Right lobe of liver (tissue), 6 donors: Measurements from ENCODE around the gene PIK3CD. TPM values are rescaled to one million over a fixed set of nuclear protein-coding genes. Genes with fewer than 3 reads are reported as not detected.
"Not testable (repeated sequence)": the region's sequence is repeated elsewhere in the genome, so short reads cannot be mapped to it uniquely, and the experiment has no call there.

ENCODE experiments used
- ATAC-seq, 4 donors: fragments of 200-7000 bp; cut with Tn5 transposase; one replicate each; pipeline ENCODE4 v1.9.1; 2020; ENCODE audit warnings: mild to moderate bottlenecking in 4 of 4, moderate library complexity in 4 of 4
- DNase-seq, 3 donors: peaks; one replicate each; pipeline ENCODE4 v3.0.0-alpha.2; 2020
- H3K27ac ChIP-seq, 3 donors: fragments of 200-600 bp; one replicate each; pipeline ENCODE4 v1.8.0; 2022
- H3K27me3 ChIP-seq, 2 donors: fragments of 200-600 bp; one replicate each; pipeline ENCODE4 v1.8.0; 2022
- H3K36me3 ChIP-seq, 4 donors: fragments of 200-600 bp; sonication (generic) in 1 of 4; one replicate each; pipeline versions ENCODE4 v1.5.1 to v1.8.0; 2017 to 2022; ENCODE audit warnings: control low read depth in 1 of 4
- H3K4me1 ChIP-seq, 4 donors: fragments of 200-600 bp; sonication (generic) in 1 of 4; one replicate each; pipeline versions ENCODE4 v1.5.1 to v1.8.0; 2017 to 2022; ENCODE audit warnings: control low read depth in 1 of 4
- H3K4me3 ChIP-seq, 3 donors: fragments of 200-600 bp; one replicate each; pipeline ENCODE4 v1.8.0; 2022
- H3K9me3 ChIP-seq, 4 donors: fragments of 200-600 bp; sonication (generic) in 1 of 4; one replicate each; pipeline versions ENCODE4 v1.5.1 to v1.8.0; 2017 to 2022; ENCODE audit warnings: control low read depth in 1 of 4
- CTCF ChIP-seq, 4 donors: fragments of 200-600 bp in 3 of 4; fragments of 450-650 bp in 1 of 4; IDR thresholded peaks; one replicate each; pipeline versions ENCODE4 v1.5.1 to v1.8.0; 2016 to 2022; ENCODE audit warnings: antibody characterized with exemption in 4 of 4, mild to moderate bottlenecking in 2 of 4
- POLR2A ChIP-seq: fragments of 450-650 bp; IDR thresholded peaks from one replicate; pipeline ENCODE4 v1.6.1; 2017; ENCODE audit warnings: antibody characterized with exemption, mild to moderate bottlenecking
- WGBS: methylation state at CpG from one replicate; pipeline ENCODE4 v1.1.6; 2018; ENCODE audit warnings: low coverage, low lambda C conversion rate; ENCODE audit not compliant: insufficient coverage; ENCODE audit errors: missing lambda C conversion rate; 5-methylcytosine and 5-hydroxymethylcytosine counted together
- intact Hi-C, 2 donors: fragments of 100-400 bp; cut with DNase I; formaldehyde crosslinking; loops; one replicate each; pipeline versions ENCODE4 v1.11.2 to v1.14.1; 2022
- total RNA-seq, 6 experiments: library from RNA; depleted of rRNA in 2 of 6; stranded (reverse); fragments of >200 nt in 2 of 6; fragmentation: NEBNext Ultra II Directional in 3 of 6; extraction: Animal tissue kit (Norgen Biotek cat#: 25700) in 3 of 6; gene quantifications; one replicate each; pipeline versions ENCODE4 v1.1.0 to v1.2.4, GENCODE V29; 2016 to 2023
- donor health status: DM: no; HTN: yes; CAD: no.
- donor health status: DM: no; HTN: no; CAD: no.
- donor health status: DM: no; HTN: no; CAD: no.
- donor health status: DM: no; HTN: yes; CAD: no.
- donor health status: DM: no; HTN: yes; CAD: no.

Gene PIK3CD
- total RNA-seq, 6 experiments from 2014 or later: 1.4 to 5.8 (median 2.6) TPM

GRCh38 chr1:9746211-9746610 is 94.7 kb downstream of the PIK3CD start:
- ATAC-seq (no peak), DNase-seq (no peak)
- intact Hi-C loops: no loop called here
- Histone ChIP-seq H3K27ac (no peak overlapping the region), H3K36me3 (peaks cover 0 to 9% (median 0%) of the 10 kb centered on the region in 4 donors), H3K27me3 (no peaks in the 10 kb centered on the region), H3K4me1 (no peaks in the 10 kb centered on the region), H3K4me3 (no peak overlapping the region), H3K9me3 (no peaks in the 10 kb centered on the region)
- WGBS: 87% methylated on average over 3 of the region's 3 CpGs
- TF ChIP-seq POLR2A (no peak), CTCF (IDR thresholded peaks at IDR 0.05) (no peak)

- ATAC-seq: no peak
- H3K9me3 ChIP-seq: no peaks in the 10 kb centered on the region
- no peaks in the 10 kb centered on the region for H3K4me1 ChIP-seq
- intact Hi-C loops: no loop called here
- no peaks in the 10 kb centered on the region for H3K27me3 ChIP-seq
- peaks cover 0 to 9% (median 0%) of the 10 kb centered on the region in 4 donors for H3K36me3 ChIP-seq
- WGBS: 66% methylated on average over 2 of the region's 7 CpGs
- no peak overlapping the region for H3K27ac ChIP-seq
- no peak for TF ChIP-seq CTCF (IDR thresholded peaks at IDR 0.05)
- TF ChIP-seq POLR2A: no peak
- no peak for DNase-seq
- no peak overlapping the region for H3K4me3 ChIP-seq
These were observed 95.1 kb downstream of the PIK3CD start for GRCh38 chr1:9746651-9747050.

GRCh38 chr1:9748391-9748790 is 96.9 kb downstream of the PIK3CD start:
- H3K36me3 ChIP-seq: not testable (repeated sequence)

GRCh38 chr1:9749361-9749760 is 97.8 kb downstream of the PIK3CD start:
- no peaks in the 10 kb centered on the region for H3K9me3 ChIP-seq
- no peak overlapping the region for H3K4me3 ChIP-seq
- H3K36me3 ChIP-seq: peaks cover 0 to 2% (median 0%) of the 10 kb centered on the region in 4 donors
- intact Hi-C loops: no loop called here
- H3K4me1 ChIP-seq: no peaks in the 10 kb centered on the region
- 95% methylated on average over 11 of the region's 14 CpGs for WGBS
- no peak for TF ChIP-seq CTCF (IDR thresholded peaks at IDR 0.05)
- no peak for TF ChIP-seq POLR2A
- H3K27ac ChIP-seq: no peak overlapping the region
- ATAC-seq (no peak), DNase-seq (no peak)
- no peaks in the 10 kb centered on the region for H3K27me3 ChIP-seq

More at GRCh38 chr1:9748391-9748790, 96.9 kb downstream of the PIK3CD start:
- H3K27ac ChIP-seq, H3K27me3 ChIP-seq, ATAC-seq, H3K4me1 ChIP-seq, H3K9me3 ChIP-seq, H3K4me3 ChIP-seq, intact Hi-C loops, DNase-seq: not testable (repeated sequence)
- WGBS: 99% methylated on average over 7 of the region's 9 CpGs

- WGBS: 53% methylated on average over 3 of the region's 3 CpGs
- no peak for ATAC-seq
- Histone ChIP-seq H3K4me3 (no peak overlapping the region), H3K36me3 (peaks cover 0 to 2% (median 0%) of the 10 kb centered on the region in 4 donors), H3K27ac (no peak overlapping the region), H3K27me3 (no peaks in the 10 kb centered on the region), H3K4me1 (no peaks in the 10 kb centered on the region), H3K9me3 (no peaks in the 10 kb centered on the region)
- no peak for TF ChIP-seq CTCF (IDR thresholded peaks at IDR 0.05)
- no peak for TF ChIP-seq POLR2A
- no peak for DNase-seq
- intact Hi-C loops: no loop called here
These were observed 100.4 kb downstream of the PIK3CD start for GRCh38 chr1:9751971-9752370.
